Measurements from ENCODE around the gene GNAL.

GRCh38 chr18:11859282-11859830, 170.3 kb downstream of the GNAL start:
- TF ChIP-seq CTCF (IDR thresholded peaks at IDR 0.05) (no peak), POLR2A (IDR thresholded peaks at IDR 0.05) (no peak)

All from body of pancreas (tissue), 4 donors.